ENCODE data around the gene OVCH1.
"Not testable (repeated sequence)": the region's sequence is repeated elsewhere in the genome, so short reads cannot be mapped to it uniquely, and the experiment has no call there.

DNA sequence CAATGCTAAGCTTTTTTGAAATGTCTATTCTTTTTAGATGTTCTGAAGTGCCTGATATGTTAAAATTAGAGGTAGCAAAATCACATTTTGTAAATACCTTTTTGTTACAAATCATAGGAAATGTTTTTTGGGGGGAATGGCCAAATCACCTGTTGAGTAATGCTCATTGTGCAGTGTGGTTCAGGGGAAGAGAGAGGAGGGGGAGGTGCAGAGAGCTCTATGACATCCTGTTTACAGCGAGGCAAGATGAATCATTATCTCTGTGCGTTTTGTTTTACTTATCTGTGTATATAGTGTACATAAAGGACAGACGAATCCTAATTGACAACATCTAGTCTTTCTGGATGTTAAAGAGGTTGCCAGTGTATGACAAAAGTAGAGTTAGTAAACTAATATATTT is 107.1 kb downstream of the OVCH1 start:
- TF ChIP-seq BCLAF1 (IDR thresholded peaks at IDR 0.05); SP1 (IDR thresholded peaks at IDR 0.05; ENCODE audit: low read depth, low read length); POLR2A (IDR thresholded peaks at IDR 0.05; ENCODE audit: low read depth, low read length); MTA2 (IDR thresholded peaks at IDR 0.05; ENCODE audit: low read depth); KDM1A (IDR thresholded peaks at IDR 0.05; ENCODE audit: borderline replicate concordance); POLR2AphosphoS5 (IDR thresholded peaks at IDR 0.05; ENCODE audit: low read length); PBX3 (IDR thresholded peaks at IDR 0.05; ENCODE audit: insufficient replicate concordance, low read depth, low read length); SIN3A (IDR thresholded peaks at IDR 0.05; ENCODE audit: low read depth, low read length); EP300 (IDR thresholded peaks at IDR 0.05; ENCODE audit: borderline replicate concordance in 1 of 2, control insufficient read depth in 1 of 2, low read depth in 2 of 2, low read length in 2 of 2); RCOR1 (conservative IDR thresholded peaks at IDR 0.05; ENCODE audit: low read depth, low read length): not testable (repeated sequence)
- TF ChIP-seq, protein P1, sequence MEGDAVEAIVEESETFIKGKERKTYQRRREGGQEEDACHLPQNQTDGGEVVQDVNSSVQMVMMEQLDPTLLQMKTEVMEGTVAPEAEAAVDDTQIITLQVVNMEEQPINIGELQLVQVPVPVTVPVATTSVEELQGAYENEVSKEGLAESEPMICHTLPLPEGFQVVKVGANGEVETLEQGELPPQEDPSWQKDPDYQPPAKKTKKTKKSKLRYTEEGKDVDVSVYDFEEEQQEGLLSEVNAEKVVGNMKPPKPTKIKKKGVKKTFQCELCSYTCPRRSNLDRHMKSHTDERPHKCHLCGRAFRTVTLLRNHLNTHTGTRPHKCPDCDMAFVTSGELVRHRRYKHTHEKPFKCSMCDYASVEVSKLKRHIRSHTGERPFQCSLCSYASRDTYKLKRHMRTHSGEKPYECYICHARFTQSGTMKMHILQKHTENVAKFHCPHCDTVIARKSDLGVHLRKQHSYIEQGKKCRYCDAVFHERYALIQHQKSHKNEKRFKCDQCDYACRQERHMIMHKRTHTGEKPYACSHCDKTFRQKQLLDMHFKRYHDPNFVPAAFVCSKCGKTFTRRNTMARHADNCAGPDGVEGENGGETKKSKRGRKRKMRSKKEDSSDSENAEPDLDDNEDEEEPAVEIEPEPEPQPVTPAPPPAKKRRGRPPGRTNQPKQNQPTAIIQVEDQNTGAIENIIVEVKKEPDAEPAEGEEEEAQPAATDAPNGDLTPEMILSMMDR (IDR thresholded peaks at IDR 0.05 in 2 of 3, conservative IDR thresholded peaks at IDR 0.05 in 1 of 3; ENCODE audit: control insufficient read depth in 2 of 3, extremely low read depth in 1 of 3, insufficient read depth in 1 of 3, low read depth in 3 of 3, low read length in 3 of 3) = not testable (repeated sequence)
- TF ChIP-seq, protein P2, sequence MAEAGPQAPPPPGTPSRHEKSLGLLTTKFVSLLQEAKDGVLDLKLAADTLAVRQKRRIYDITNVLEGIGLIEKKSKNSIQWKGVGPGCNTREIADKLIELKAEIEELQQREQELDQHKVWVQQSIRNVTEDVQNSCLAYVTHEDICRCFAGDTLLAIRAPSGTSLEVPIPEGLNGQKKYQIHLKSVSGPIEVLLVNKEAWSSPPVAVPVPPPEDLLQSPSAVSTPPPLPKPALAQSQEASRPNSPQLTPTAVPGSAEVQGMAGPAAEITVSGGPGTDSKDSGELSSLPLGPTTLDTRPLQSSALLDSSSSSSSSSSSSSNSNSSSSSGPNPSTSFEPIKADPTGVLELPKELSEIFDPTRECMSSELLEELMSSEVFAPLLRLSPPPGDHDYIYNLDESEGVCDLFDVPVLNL (IDR thresholded peaks at IDR 0.05; ENCODE audit: low read depth, low read length) = not testable (repeated sequence)

Measured in GM12878 (cell line).